Neural crest cell (in vitro differentiated cells): ENCODE results near the gene SLMAP. TPM values are rescaled to one million over a fixed set of nuclear protein-coding genes. Genes with fewer than 3 reads are reported as not detected.
A peak's percentile ranks its signal among the peaks of the same experiment; 100 is the strongest.

Source experiments
- DNase-seq: peaks from one replicate; pipeline ENCODE4 v3.0.0; 2021; ENCODE audit warnings: low read depth, mixed read lengths, low spot score
- H3K27ac Mint-ChIP-seq: one replicate; pipeline ENCODE4 v1.8.0; 2021; ENCODE audit warnings: mild to moderate bottlenecking, mixed read lengths; ENCODE audit not compliant: unreplicated experiment
- H3K27me3 Mint-ChIP-seq: 2 replicates; pipeline ENCODE4 v1.8.0; 2021; ENCODE audit warnings: low read depth, mild to moderate bottlenecking, mixed read lengths
- H3K36me3 Mint-ChIP-seq: 2 replicates; pipeline ENCODE4 v1.8.0; 2021; ENCODE audit warnings: low read depth, mild to moderate bottlenecking, mixed read lengths
- H3K4me1 Mint-ChIP-seq: 2 replicates; pipeline ENCODE4 v1.8.0; 2021; ENCODE audit warnings: mixed read lengths
- H3K4me3 Mint-ChIP-seq: one replicate; pipeline ENCODE4 v1.8.0; 2021; ENCODE audit warnings: mild to moderate bottlenecking, mixed read lengths
- H3K9me3 Mint-ChIP-seq: 2 replicates; pipeline ENCODE4 v1.8.0; 2021; ENCODE audit warnings: mixed read lengths
- total RNA-seq: library from RNA; stranded (reverse); gene quantifications from 2 replicates; pipeline ENCODE4 v1.2.1, GENCODE V29; 2021
- TF ChIP-seq, protein P1 (sequence below): fragments of 200-600 bp; sonication (generic); conservative IDR thresholded peaks from 2 replicates; pipeline ENCODE4 v1.5.0; 2021; ENCODE audit warnings: antibody characterized with exemption, mild to moderate bottlenecking

SLMAP gene
- total RNA-seq, 1 donor from 2014 or later = 45.7 TPM

- H3K4me3 Mint-ChIP-seq = no peak overlapping the region
- no peak for DNase-seq
- no peaks in the 10 kb centered on the region for H3K4me1 Mint-ChIP-seq
- no peak overlapping the region for H3K27ac Mint-ChIP-seq
- TF ChIP-seq, protein P1, sequence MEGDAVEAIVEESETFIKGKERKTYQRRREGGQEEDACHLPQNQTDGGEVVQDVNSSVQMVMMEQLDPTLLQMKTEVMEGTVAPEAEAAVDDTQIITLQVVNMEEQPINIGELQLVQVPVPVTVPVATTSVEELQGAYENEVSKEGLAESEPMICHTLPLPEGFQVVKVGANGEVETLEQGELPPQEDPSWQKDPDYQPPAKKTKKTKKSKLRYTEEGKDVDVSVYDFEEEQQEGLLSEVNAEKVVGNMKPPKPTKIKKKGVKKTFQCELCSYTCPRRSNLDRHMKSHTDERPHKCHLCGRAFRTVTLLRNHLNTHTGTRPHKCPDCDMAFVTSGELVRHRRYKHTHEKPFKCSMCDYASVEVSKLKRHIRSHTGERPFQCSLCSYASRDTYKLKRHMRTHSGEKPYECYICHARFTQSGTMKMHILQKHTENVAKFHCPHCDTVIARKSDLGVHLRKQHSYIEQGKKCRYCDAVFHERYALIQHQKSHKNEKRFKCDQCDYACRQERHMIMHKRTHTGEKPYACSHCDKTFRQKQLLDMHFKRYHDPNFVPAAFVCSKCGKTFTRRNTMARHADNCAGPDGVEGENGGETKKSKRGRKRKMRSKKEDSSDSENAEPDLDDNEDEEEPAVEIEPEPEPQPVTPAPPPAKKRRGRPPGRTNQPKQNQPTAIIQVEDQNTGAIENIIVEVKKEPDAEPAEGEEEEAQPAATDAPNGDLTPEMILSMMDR = no peak
- H3K36me3 Mint-ChIP-seq = no peaks in the 10 kb centered on the region
- no peaks in the 10 kb centered on the region for H3K9me3 Mint-ChIP-seq
- no peaks in the 10 kb centered on the region for H3K27me3 Mint-ChIP-seq
Measured at GRCh38 chr3:57851304-57851703, 95.2 kb downstream of the SLMAP start.

- H3K4me3 Mint-ChIP-seq = no peak overlapping the region
- no peak for DNase-seq
- no peaks in the 10 kb centered on the region for H3K27me3 Mint-ChIP-seq
- no peaks in the 10 kb centered on the region for H3K9me3 Mint-ChIP-seq
- no peaks in the 10 kb centered on the region for H3K4me1 Mint-ChIP-seq
- TF ChIP-seq, protein P1 = peak; percentile 56
- H3K36me3 Mint-ChIP-seq = no peaks in the 10 kb centered on the region
- H3K27ac Mint-ChIP-seq = no peak overlapping the region
Measured at GRCh38 chr3:57852896-57853295, 96.8 kb downstream of the SLMAP start.

DNA sequence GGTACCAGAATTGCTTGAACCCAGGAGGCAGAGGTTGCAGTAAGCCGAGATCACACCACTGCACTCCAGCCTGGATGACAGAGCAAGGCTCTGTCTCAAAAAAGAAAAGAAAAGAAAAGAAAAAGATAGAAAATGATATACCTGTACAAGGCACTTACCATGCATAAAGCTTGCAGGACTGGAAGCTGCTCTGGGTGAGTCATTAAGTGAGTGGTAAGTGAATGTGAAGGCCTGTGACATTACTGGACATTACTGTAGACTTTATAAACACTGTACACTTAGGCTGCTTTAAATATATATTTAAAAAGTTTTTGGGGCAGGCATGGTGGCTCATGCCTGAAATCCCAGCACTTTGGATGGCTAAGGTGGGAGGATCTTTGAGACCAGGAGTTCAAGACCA lies 99.2 kb downstream of the SLMAP start:
- TF ChIP-seq, protein P1 = no peak
- H3K36me3 Mint-ChIP-seq = no peaks in the 10 kb centered on the region
- no peak overlapping the region for H3K4me3 Mint-ChIP-seq
- H3K27ac Mint-ChIP-seq = no peak overlapping the region
- H3K4me1 Mint-ChIP-seq = no peaks in the 10 kb centered on the region
- DNase-seq = no peak
- H3K9me3 Mint-ChIP-seq = no peaks in the 10 kb centered on the region
- no peaks in the 10 kb centered on the region for H3K27me3 Mint-ChIP-seq

DNA sequence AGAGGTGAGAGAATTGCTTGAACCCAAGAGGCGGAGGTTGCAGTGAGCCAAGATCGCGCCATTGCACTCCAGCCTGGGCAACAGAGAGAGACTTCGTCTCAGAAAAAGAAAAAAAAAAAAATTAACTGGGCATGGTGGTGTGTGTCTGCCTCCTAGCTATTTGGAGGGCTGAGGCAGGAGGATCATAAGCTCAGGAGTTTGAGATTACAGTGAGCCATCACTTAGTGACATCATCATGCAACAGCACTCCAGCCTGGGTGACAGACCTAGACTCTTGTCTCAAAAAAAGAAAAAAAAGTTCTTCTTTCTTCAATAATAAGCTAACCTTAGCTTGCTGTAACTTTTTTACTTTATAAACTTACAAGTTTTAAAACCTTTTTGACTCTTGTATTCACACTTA lies 99.8 kb downstream of the SLMAP start:
- DNase-seq = no peak
- no peaks in the 10 kb centered on the region for H3K36me3 Mint-ChIP-seq
- no peak overlapping the region for H3K27ac Mint-ChIP-seq
- TF ChIP-seq, protein P1 = no peak
- H3K4me1 Mint-ChIP-seq = peaks cover 3% of the 10 kb centered on the region
- H3K27me3 Mint-ChIP-seq = no peaks in the 10 kb centered on the region
- no peaks in the 10 kb centered on the region for H3K9me3 Mint-ChIP-seq
- no peak overlapping the region for H3K4me3 Mint-ChIP-seq

- no peaks in the 10 kb centered on the region for H3K9me3 Mint-ChIP-seq
- H3K36me3 Mint-ChIP-seq = no peaks in the 10 kb centered on the region
- H3K27me3 Mint-ChIP-seq = no peaks in the 10 kb centered on the region
- H3K27ac Mint-ChIP-seq = no peak overlapping the region
- H3K4me3 Mint-ChIP-seq = no peak overlapping the region
- peaks cover 5% of the 10 kb centered on the region for H3K4me1 Mint-ChIP-seq
- DNase-seq = no peak
- TF ChIP-seq, protein P1 = peak; percentile 37
Measured at GRCh38 chr3:57856675-57857074, 100.6 kb downstream of the SLMAP start.

GRCh38 chr3:57862894-57863293 lies 106.8 kb downstream of the SLMAP start:
- Mint-ChIP-seq H3K27ac (no peak overlapping the region), H3K4me1 (peaks cover 5% of the 10 kb centered on the region), H3K4me3 (no peak overlapping the region), H3K36me3 (peaks cover 2% of the 10 kb centered on the region), H3K9me3 (no peaks in the 10 kb centered on the region), H3K27me3 (no peaks in the 10 kb centered on the region)
- TF ChIP-seq, protein P1 = no peak
- no peak for DNase-seq
